Thoracic aorta (tissue), 2 donors: ENCODE results near the gene CSTF1. TPM values are rescaled to one million over a fixed set of nuclear protein-coding genes. Genes with fewer than 3 reads are reported as not detected.

Source experiments
- ATAC-seq: fragments of 150-250 bp; one replicate; pipeline ENCODE4 v1.8.0; 2017; ENCODE audit warnings: low read depth; ENCODE audit not compliant: insufficient number of reproducible peaks, low FRiP score
- DNase-seq: peaks from one replicate; pipeline ENCODE4 v3.0.0-alpha.2; 2020; ENCODE audit warnings: low spot score
- H3K27ac ChIP-seq, 2 donors: fragments of 200-600 bp; sonication (generic); 1 replicate in 1 of 2; 2 replicates in 1 of 2; pipeline ENCODE4 v1.5.1; 2016; ENCODE audit warnings: mild to moderate bottlenecking in 2 of 2, moderate library complexity in 2 of 2
- H3K27me3 ChIP-seq: fragments of 200-600 bp; sonication (generic); replicated peaks from 2 replicates; pipeline ENCODE4 v1.6.0; 2016; ENCODE audit warnings: mild to moderate bottlenecking; ENCODE audit not compliant: insufficient read depth
- H3K36me3 ChIP-seq: fragments of 200-600 bp; sonication (generic); one replicate; pipeline ENCODE4 v1.5.1; 2016
- H3K4me1 ChIP-seq, 2 donors: fragments of 200-600 bp; sonication (generic); 1 replicate in 1 of 2; 2 replicates in 1 of 2; pipeline versions ENCODE4 v1.5.1 to v1.6.0; 2016; ENCODE audit warnings: low read depth in 2 of 2, mild to moderate bottlenecking in 1 of 2; ENCODE audit not compliant: control insufficient read depth in 1 of 2
- H3K4me3 ChIP-seq: fragments of 200-600 bp; sonication (generic); 2 replicates; pipeline ENCODE4 v1.5.1; 2016; ENCODE audit warnings: mild to moderate bottlenecking
- H3K9me3 ChIP-seq: fragments of 200-600 bp; sonication (generic); 2 replicates; pipeline ENCODE4 v1.5.1; 2016
- CTCF ChIP-seq: fragments of 200-600 bp; sonication (generic); IDR thresholded peaks from one replicate; pipeline ENCODE4 v1.5.1; 2019; ENCODE audit warnings: antibody characterized with exemption
- total RNA-seq, 2 donors: library from RNA; depleted of rRNA; stranded (reverse); fragments of >200 nt; gene quantifications; one replicate each; pipeline versions ENCODE4 v1.1.0 to v1.2.3, GENCODE V29; 2016

Gene CSTF1
- total RNA-seq, 2 donors from 2014 or later = 4.6 to 22.5 TPM

GRCh38 chr20:56361900-56362299 is 30.5 kb upstream of the CSTF1 start:
- DNase-seq (no peak), ATAC-seq (no peak)
- Histone ChIP-seq H3K4me3 (no peak overlapping the region), H3K9me3 (no peaks in the 10 kb centered on the region), H3K27ac (no peak overlapping the region), H3K27me3 (no peaks in the 10 kb centered on the region), H3K4me1 (peaks cover 9 to 30% of the 10 kb centered on the region in 2 donors), H3K36me3 (peaks cover 14% of the 10 kb centered on the region)
- TF ChIP-seq CTCF = no peak

- TF ChIP-seq CTCF = no peak
- Histone ChIP-seq H3K36me3 (peaks cover 20% of the 10 kb centered on the region), H3K4me3 (no peak overlapping the region), H3K27me3 (no peaks in the 10 kb centered on the region), H3K27ac (no peak overlapping the region), H3K9me3 (no peaks in the 10 kb centered on the region), H3K4me1 (peaks cover 9 to 30% of the 10 kb centered on the region in 2 donors)
- ATAC-seq (no peak), DNase-seq (no peak)
Observed at GRCh38 chr20:56362833-56363413, 29.5 kb upstream of the CSTF1 start.

GRCh38 chr20:56363491-56363890 is 29.0 kb upstream of the CSTF1 start:
- no peak for ATAC-seq
- H3K27ac ChIP-seq = no peak overlapping the region
- no peak overlapping the region for H3K4me3 ChIP-seq
- H3K9me3 ChIP-seq = no peaks in the 10 kb centered on the region
- H3K4me1 ChIP-seq = peaks cover 9 to 30% of the 10 kb centered on the region in 2 donors
- H3K36me3 ChIP-seq = peaks cover 20% of the 10 kb centered on the region
- no peak for TF ChIP-seq CTCF
- H3K27me3 ChIP-seq = no peaks in the 10 kb centered on the region
- DNase-seq = no peak

GRCh38 chr20:56368351-56369134 is 23.9 kb upstream of the CSTF1 start:
- ATAC-seq (no peak), DNase-seq (no peak)
- no peak overlapping the region for H3K27ac ChIP-seq
- no peak for TF ChIP-seq CTCF
- no peaks in the 10 kb centered on the region for H3K9me3 ChIP-seq
- H3K36me3 ChIP-seq = peaks cover 22% of the 10 kb centered on the region
- no peaks in the 10 kb centered on the region for H3K27me3 ChIP-seq
- H3K4me3 ChIP-seq = no peak overlapping the region
- no peaks in the 10 kb centered on the region for H3K4me1 ChIP-seq

GRCh38 chr20:56369179-56369578 is 23.3 kb upstream of the CSTF1 start:
- DNase-seq (no peak), ATAC-seq (no peak)
- Histone ChIP-seq H3K9me3 (no peaks in the 10 kb centered on the region), H3K4me3 (no peak overlapping the region), H3K27me3 (no peaks in the 10 kb centered on the region), H3K36me3 (peaks cover 22% of the 10 kb centered on the region), H3K4me1 (no peaks in the 10 kb centered on the region), H3K27ac (no peak overlapping the region)
- TF ChIP-seq CTCF = no peak
